Keratinocyte (primary cell): ENCODE measurements around the gene RALGPS1. TPM values are rescaled to one million over a fixed set of nuclear protein-coding genes. Genes with fewer than 3 reads are reported as not detected.

Source experiments
- DNase-seq: peaks from one replicate; pipeline ENCODE4 v3.0.0-alpha.2; 2011; ENCODE audit warnings: low read depth, missing footprints, low spot score
- FAIRE-seq: peaks from 2 replicates; lab custom pipeline; 2011; peaks lifted over from hg19 to GRCh38; lab: Jason Lieb, UNC
- H2AFZ ChIP-seq: 2 replicates; pipeline ENCODE4 v1.6.0; 2012; ENCODE audit warnings: low read length, control low read depth, inconsistent platforms; ENCODE audit not compliant: control insufficient read depth
- H3K27ac ChIP-seq: 2 replicates; pipeline ENCODE4 v1.5.1; 2011; ENCODE audit warnings: low read length; ENCODE audit not compliant: control insufficient read depth, insufficient read depth
- H3K27me3 ChIP-seq: 3 replicates; pipeline ENCODE4 v1.6.0; 2011; ENCODE audit warnings: low read length; ENCODE audit not compliant: control insufficient read depth, insufficient read depth; ENCODE audit errors: extremely low read depth
- H3K36me3 ChIP-seq, 2 experiments: 2 replicates in 1 of 2; 3 replicates in 1 of 2; pipeline ENCODE4 v1.5.1; 2011; ENCODE audit warnings: low read length in 2 of 2, mild to moderate bottlenecking in 1 of 2; ENCODE audit not compliant: control insufficient read depth in 2 of 2, insufficient read depth in 2 of 2; ENCODE audit errors: extremely low read depth in 1 of 2
- H3K4me1 ChIP-seq: 3 replicates; pipeline ENCODE4 v1.5.1; 2011; ENCODE audit warnings: low read length; ENCODE audit not compliant: control insufficient read depth, insufficient read depth; ENCODE audit errors: extremely low read depth
- H3K4me2 ChIP-seq: 3 replicates; pipeline ENCODE4 v1.6.0; 2011; ENCODE audit warnings: low read depth, low read length; ENCODE audit not compliant: control insufficient read depth, insufficient read depth; ENCODE audit errors: extremely low read depth
- H3K4me3 ChIP-seq, 3 experiments: fragments of 200-600 bp in 1 of 3; sonication (generic) in 1 of 3; 2 replicates in 2 of 3; 3 replicates in 1 of 3; pipeline ENCODE4 v1.5.1; 2011 to 2016; ENCODE audit warnings: low read length in 3 of 3, mild to moderate bottlenecking in 3 of 3, control low read depth in 2 of 3, inconsistent platforms in 1 of 3, low read depth in 1 of 3, mixed read lengths in 1 of 3, mixed run types in 1 of 3, moderate library complexity in 1 of 3; ENCODE audit not compliant: control insufficient read depth in 2 of 3, insufficient read depth in 2 of 3; ENCODE audit errors: extremely low read depth in 1 of 3
- H3K79me2 ChIP-seq: 2 replicates; pipeline ENCODE4 v1.6.0; 2012; ENCODE audit warnings: low read length; ENCODE audit not compliant: control insufficient read depth, insufficient read depth
- H3K9ac ChIP-seq: 3 replicates; pipeline ENCODE4 v1.6.0; 2011; ENCODE audit warnings: low read length; ENCODE audit not compliant: control insufficient read depth, insufficient read depth; ENCODE audit errors: extremely low read depth
- H3K9me1 ChIP-seq: 3 replicates; pipeline ENCODE4 v1.6.0; 2011; ENCODE audit warnings: low read length; ENCODE audit not compliant: control insufficient read depth, insufficient read depth; ENCODE audit errors: extremely low read depth
- H3K9me3 ChIP-seq: 2 replicates; pipeline ENCODE4 v1.5.1; 2012; ENCODE audit warnings: low read depth, low read length; ENCODE audit not compliant: control insufficient read depth
- H4K20me1 ChIP-seq: 3 replicates; pipeline ENCODE4 v1.6.0; 2011; ENCODE audit warnings: low read length; ENCODE audit not compliant: control insufficient read depth, insufficient read depth; ENCODE audit errors: extremely low read depth
- CTCF ChIP-seq, 3 experiments: IDR thresholded peaks in 1 of 3; conservative IDR thresholded peaks in 1 of 3; optimal IDR thresholded peaks in 1 of 3; 2 replicates in 2 of 3; 3 replicates in 1 of 3; pipeline versions ENCODE3 to v1.5.1; 2011; ENCODE audit warnings: low read length in 3 of 3, mild to moderate bottlenecking in 3 of 3, moderate library complexity in 2 of 3, control low read depth in 1 of 3, inconsistent platforms in 1 of 3; ENCODE audit not compliant: insufficient read depth in 2 of 3; ENCODE audit errors: extremely low read depth in 1 of 3
- EZH2 ChIP-seq: IDR thresholded peaks from one replicate; pipeline ENCODE4 v1.6.1; 2012; ENCODE audit warnings: inconsistent platforms, mild to moderate bottlenecking, low read length, moderate library complexity
- dilution Hi-C: fragments of 300-500 bp; cut with MboI; formaldehyde crosslinking; loops from one replicate; pipeline ENCODE4 v1.7.0; 2020; ENCODE audit warnings: low sequenced_read_pairs; ENCODE audit not compliant: extremely low pct_ligation_motif_present
- polyA plus RNA-seq, 5 experiments: library from polyadenylated mRNA; depleted of rRNA in 3 of 5; stranded (reverse) in 3 of 5; stranded (forward) in 1 of 5; unstranded in 1 of 5; fragments of >200 nt; gene quantifications; 1 replicate in 1 of 5; 2 replicates in 3 of 5; 3 replicates in 1 of 5; pipeline versions ENCODE4 v1.2.1 to v1.2.3, GENCODE V29; 2011 to 2012; ENCODE audit warnings: missing spikeins in 2 of 5, low read depth in 1 of 5, low replicate concordance in 1 of 5

RALGPS1 gene
- polyA plus RNA-seq, 1 donor (not counting 4 experiments of a cell fraction or from before 2014, with no cell fraction given) = 0.56 TPM

GRCh38 chr9:127020036-127020801, 105.6 kb downstream of the RALGPS1 start:
- dilution Hi-C loops = no loop called here
- Histone ChIP-seq H3K27ac (no peak overlapping the region), H3K79me2 (no peaks in the 10 kb centered on the region), H3K9ac (no peak overlapping the region), H3K27me3 (no peaks in the 10 kb centered on the region), H3K4me3 (no peak overlapping the region), H3K36me3 (no peaks in the 10 kb centered on the region), H3K4me1 (peaks cover 9% of the 10 kb centered on the region), H3K4me2 (no peak overlapping the region), H2AFZ (no peak overlapping the region), H3K9me1 (no peaks in the 10 kb centered on the region), H4K20me1 (no peaks in the 10 kb centered on the region), H3K9me3 (no peaks in the 10 kb centered on the region)
- FAIRE-seq (no peak), DNase-seq (no peak)
- TF ChIP-seq CTCF (optimal IDR thresholded peaks at IDR 0.05 in 1 of 3, IDR thresholded peaks at IDR 0.05 in 1 of 3, conservative IDR thresholded peaks at IDR 0.05 in 1 of 3; ENCODE audit: extremely low read depth in 1 of 3, insufficient read depth in 2 of 3, low read length in 3 of 3) (no peak), EZH2 (no peak)

DNA sequence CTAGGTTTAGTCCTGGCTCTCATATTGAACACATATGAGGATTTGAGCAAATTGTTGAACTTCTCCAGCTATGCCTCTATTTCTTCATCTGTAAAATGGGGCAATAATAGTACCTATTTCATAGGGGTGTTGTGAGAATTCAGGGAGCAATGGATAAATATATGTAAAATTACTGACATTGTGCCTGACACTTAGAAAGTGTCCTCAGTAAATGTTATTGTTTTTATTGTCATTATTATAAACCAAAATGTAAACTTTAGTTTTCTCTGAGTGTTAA, 106.2 kb downstream of the RALGPS1 start:
- FAIRE-seq (no peak), DNase-seq (no peak)
- H3K4me2 ChIP-seq = no peak overlapping the region
- no peaks in the 10 kb centered on the region for H3K27me3 ChIP-seq
- dilution Hi-C loops = no loop called here
- H3K27ac ChIP-seq = no peak overlapping the region
- no peak overlapping the region for H2AFZ ChIP-seq
- H3K36me3 ChIP-seq = no peaks in the 10 kb centered on the region
- H3K79me2 ChIP-seq = no peaks in the 10 kb centered on the region
- H3K4me3 ChIP-seq = no peak overlapping the region
- H4K20me1 ChIP-seq = no peaks in the 10 kb centered on the region
- no peaks in the 10 kb centered on the region for H3K9me3 ChIP-seq
- H3K9me1 ChIP-seq = no peaks in the 10 kb centered on the region
- TF ChIP-seq EZH2 = no peak
- TF ChIP-seq CTCF (optimal IDR thresholded peaks at IDR 0.05 in 1 of 3, IDR thresholded peaks at IDR 0.05 in 1 of 3, conservative IDR thresholded peaks at IDR 0.05 in 1 of 3; ENCODE audit: extremely low read depth in 1 of 3, insufficient read depth in 2 of 3, low read length in 3 of 3) = no peak
- no peak overlapping the region for H3K9ac ChIP-seq
- H3K4me1 ChIP-seq = peaks cover 9% of the 10 kb centered on the region
